Fibroblast of skin of right biceps (primary cell): ENCODE measurements around the gene MUC4.
A peak's percentile ranks its signal among the peaks of the same experiment; 100 is the strongest.
"Not testable (repeated sequence)": the region's sequence is repeated elsewhere in the genome, so short reads cannot be mapped to it uniquely, and the experiment has no call there.

Experiments
- DNase-seq: peaks from one replicate; pipeline ENCODE4 v3.0.0-alpha.2; 2013

MUC4 gene

GRCh38 chr3:195809796-195810454 is 1.8 kb downstream of the MUC4 start:
- peak; percentile 19 for DNase-seq

GRCh38 chr3:195809291-195809785 is 2.4 kb downstream of the MUC4 start:
- DNase-seq: no peak

- DNase-seq: no peak
Observed at GRCh38 chr3:195808741-195809290, 2.9 kb downstream of the MUC4 start.

DNA sequence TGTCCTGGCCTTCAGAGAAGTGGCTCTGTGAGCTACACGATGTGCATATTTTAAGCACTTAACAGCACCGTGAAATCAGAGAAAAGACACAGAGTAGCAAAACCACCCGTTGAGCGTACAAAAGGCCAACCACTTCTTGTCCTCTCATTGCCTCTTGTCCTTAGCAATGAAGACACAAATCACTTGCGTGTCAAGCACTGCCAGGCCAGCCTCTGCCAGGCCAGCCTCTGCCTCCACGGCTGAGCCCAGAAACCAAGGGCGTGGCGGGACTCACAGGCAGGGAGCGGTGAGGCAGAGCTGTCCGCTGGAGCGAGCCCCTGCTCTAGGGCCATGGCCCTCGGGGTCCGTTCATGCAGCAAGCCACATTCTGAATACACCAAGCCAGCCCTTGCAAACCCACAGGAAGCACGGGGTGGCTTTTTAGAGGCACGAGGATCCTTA is 4.0 kb downstream of the MUC4 start:
- no peak for DNase-seq

DNA sequence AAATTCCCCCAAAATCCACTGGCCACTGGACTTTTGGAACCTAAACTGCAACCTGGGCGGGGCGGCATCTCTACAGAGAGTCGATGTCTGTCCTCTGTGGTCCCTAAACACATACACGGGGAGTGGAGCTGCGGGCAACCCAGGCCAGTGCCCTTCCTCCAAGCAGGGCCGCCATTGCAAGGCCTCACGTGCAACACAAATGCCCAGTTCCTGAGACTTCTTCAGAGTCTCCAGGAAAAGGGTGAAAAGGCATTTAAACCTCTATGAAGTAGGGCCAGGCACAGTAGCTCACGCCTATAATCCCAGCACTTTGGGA is 4.9 kb downstream of the MUC4 start:
- DNase-seq: no peak

DNA sequence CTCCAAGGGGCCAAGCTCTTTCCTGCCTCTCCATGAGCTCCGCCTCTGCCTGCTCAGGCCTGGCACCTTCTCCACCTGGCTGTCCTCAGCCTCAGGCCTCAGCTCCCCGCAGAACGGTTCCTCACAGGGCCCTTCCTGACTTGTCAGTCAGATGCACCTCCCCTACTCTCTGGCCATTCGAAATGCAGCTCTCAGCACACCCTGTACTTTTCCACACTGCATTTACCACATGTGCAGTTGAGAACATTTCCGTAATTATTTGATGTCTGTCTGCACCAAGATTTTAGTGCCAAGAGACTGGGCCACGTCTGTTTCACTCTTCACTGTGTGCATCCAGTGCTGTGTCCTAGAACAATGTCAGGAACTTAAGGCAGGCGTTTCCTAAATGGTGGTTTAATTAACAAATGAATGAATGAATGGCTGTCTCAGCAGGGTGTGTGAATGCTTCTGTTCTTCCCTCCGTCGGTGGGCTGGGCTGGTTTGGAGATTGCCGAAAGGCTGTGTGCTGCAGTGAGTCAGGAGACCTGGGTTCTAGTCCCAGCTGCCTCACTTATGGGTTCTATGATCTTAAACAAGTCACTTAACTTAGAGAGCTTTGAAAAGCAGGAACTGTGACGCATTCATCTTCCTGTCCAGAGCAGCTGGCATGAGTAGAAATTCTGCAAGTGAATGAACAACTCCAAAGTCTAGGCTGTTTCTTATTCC is 5.4 kb downstream of the MUC4 start:
- DNase-seq: no peak

DNA sequence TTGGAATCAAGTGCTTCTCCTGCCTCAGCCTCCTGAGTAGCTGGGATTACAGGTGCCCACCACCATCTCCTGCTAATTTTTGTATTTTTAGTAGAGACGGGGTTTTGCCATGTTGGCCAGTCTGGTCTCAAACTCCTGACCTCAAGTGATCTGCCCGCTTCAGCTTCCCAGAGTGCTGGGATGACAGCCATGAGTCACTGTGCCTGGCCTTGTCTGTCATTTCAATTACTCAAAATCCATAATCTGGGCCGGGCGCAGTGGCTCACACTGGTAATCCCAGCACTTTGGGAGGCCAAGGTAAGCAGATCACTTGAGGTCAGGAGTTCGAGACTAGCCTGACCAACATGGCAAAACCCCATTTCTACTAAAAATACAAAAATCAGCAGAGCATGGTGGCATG is 6.1 kb downstream of the MUC4 start:
- DNase-seq: not testable (repeated sequence)

DNA sequence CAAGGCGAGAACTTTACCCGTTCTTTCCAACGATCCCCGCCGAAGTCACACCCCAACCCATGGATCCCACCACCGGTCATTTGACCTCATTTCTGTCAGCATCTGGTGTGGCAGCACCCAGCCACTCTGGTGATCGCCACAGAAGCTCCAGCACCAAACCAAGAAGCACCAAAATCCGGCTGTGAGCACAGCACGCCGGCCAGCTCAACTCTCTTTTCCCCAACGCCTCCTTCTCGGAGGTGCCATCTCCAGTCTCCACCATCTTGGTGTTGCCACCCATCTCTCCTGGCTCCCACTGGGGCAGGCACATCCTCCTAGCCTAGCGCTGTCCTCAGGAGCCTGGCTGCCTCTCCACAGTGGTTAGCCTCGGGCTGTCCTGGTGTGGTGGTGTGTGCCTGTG is 6.5 kb downstream of the MUC4 start:
- no peak for DNase-seq

- DNase-seq: no peak
Observed at GRCh38 chr3:195803289-195803908, 8.3 kb downstream of the MUC4 start.

DNA sequence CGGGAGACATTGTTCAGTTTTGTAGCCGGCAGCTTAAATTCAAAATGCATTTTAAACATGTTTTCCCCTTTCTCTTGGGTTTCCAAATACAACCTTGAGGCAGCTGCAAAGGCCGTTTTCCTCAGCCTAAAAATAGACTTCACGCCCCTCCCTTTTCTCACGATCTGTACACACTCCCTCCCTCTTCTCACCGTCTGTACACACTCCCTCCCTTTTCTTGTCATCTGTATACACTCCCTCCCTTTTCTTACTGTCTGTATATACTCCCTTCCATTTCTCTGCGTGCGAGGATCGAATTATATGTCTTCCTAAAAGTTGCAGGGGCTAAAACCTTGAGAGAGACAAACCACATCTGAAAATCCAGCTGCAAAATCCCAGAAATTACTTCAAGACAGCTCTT is 8.9 kb downstream of the MUC4 start:
- DNase-seq: no peak

GRCh38 chr3:195802261-195802701 is 9.4 kb downstream of the MUC4 start:
- DNase-seq: no peak

- no peak for DNase-seq
Observed at GRCh38 chr3:195801251-195802183, 10.2 kb downstream of the MUC4 start.

DNA sequence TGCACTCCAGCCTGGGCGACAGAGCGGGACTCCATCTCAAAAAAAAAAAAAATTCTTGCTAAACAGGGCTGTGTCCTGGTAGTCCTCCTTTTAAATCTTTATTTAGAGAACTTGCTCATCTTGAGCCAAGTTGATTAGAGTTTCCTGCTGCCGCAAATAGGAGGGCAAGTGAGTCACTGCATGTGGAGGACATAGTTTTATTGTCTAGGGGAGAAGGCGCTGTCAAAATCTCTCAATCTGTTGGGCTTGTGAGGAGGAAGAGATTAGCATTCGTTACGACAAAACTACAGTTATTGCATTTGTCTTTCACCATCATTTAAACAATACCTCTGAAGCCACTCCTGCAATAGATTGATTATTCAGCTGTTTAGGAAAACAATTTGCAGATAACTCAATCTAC is 11.5 kb downstream of the MUC4 start:
- DNase-seq: no peak

DNA sequence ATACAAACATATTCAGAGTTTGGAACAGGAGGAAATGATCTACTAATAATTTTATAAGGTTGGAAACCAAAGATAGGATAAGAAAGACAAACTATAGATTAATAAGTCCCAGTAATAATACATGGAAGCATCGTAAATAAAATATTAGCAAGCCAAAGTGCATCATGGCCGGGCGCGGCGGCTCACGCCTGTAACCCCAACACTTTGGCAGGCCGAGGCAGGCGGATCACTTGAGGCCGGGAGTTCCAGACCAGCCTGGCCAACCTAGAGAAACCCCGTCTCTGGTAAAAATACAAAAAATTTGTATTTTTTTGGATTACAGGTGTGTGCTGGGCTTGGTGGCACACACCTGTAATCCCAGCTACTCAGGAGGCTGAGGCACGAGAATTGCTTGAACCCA is 14.9 kb downstream of the MUC4 start:
- DNase-seq: no peak

DNA sequence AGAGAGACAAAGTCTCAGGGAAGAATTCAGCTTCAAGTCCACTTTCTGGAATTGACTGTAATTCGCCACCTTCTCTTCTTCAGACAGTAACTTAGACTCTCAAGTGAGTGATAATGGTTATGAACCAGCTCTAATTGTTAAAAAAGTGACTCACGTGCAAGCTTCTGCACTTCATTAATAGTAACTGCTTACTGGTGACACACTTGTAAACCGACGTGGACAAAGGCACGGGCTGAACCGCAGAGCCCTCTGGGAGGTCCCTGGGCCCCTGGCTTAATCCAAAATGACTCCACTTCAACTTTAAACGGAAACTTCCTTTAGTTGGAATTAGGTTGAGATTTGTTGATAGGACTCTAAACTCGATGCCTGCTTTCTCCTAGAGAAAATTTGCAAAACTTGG is 17.0 kb downstream of the MUC4 start:
- DNase-seq: peak; percentile 28

- DNase-seq: not testable (repeated sequence)
Observed at GRCh38 chr3:195792621-195793020, 19.1 kb downstream of the MUC4 start.

- DNase-seq: no peak
Observed at GRCh38 chr3:195790901-195791300, 20.8 kb downstream of the MUC4 start.

DNA sequence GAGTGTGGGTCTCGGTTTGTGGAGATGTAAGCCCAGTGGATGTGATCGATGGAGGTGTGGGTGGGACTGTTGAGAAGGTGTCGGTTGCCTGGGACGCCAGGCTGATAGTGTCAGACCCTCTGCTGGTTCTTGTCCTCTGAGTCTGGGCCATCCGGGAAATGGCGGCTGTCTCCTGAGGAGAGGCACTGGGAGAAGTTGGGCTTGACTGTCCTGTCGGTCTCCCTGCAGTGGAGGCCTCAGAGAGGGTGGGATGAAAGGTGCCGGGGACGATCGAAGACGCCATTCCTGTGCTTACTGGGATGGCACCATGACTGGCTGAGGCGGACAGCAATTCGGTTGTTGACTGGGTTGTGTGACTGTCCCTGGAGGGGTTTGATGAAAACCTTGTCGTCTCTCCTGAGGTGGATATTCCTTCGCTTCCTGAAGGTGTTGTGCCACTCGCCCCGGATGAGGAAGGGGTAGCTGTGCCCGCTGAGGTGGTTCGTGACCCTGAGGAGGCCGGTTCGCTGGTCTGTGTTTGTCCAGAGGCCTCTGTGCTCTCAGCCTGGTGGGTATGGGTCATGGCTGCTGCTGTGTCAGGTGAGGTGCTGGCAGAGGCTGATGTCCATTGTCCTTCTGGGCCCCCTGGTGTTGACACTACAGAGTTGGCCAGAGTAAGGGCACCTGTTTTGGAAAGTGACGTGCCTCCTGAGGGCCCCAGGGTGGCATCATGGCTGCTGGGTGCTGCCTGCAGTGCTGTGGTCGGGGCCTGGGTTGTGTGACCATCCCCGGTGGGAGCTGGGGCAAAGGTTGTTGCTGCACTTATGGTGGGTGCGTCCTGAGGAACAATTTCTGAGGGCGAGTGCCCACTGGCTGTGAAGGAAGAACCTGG is 22.8 kb downstream of the MUC4 start:
- no peak for DNase-seq

DNA sequence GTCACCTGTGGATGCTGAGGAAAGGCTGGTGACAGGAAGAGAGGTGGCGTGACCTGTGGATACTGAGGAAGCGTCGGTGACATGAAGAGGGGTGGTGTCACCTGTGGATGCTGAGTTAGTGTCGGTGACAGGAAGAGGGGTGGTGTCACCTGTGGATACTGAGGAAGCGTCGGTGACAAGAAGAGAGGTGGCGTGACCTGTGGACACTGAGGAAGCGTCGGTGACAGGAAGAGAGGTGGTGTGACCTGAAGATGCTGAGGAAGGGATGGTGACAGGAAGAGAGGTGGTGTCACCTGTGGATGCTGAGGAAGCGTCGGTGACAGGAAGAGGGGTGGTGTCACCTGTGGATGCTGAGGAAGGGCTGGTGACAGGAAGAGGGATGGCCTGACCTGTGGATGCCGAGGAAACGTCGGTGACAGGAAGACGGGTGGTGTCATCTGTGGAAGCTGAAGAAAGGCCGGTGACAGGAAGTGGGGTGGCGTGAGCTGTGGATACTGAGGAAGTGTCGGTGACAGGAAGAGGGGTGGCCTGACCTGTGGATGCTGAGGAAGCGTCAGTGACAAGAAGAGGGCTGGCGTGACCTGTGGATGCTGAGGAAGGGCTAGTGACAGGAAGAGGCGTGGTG is 25.8 kb downstream of the MUC4 start:
- not testable (repeated sequence) for DNase-seq

GRCh38 chr3:195784031-195784430 is 27.7 kb downstream of the MUC4 start:
- DNase-seq: not testable (repeated sequence)

DNA sequence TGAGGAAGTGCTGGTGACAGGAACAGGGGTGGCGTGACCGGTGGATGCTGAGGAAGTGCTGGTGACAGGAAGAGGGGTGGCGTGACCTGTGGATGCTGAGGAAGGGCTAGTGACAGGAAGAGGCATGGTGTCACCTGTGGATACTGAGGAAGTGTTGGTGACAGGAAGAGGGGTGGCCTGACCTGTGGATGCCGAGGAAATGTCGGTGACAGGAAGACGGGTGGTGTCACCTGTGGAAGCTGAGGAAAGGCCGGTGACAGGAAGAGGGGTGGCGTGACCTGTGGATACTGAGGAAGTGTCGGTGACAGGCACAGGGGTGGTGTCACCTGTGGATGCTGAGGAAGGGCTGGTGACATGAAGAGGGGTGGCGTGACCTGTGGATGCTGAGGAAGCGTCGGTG is 30.5 kb downstream of the MUC4 start:
- DNase-seq: not testable (repeated sequence)
